ENCODE results near the gene CARD16.
"Not testable (repeated sequence)": the region's sequence is repeated elsewhere in the genome, so short reads cannot be mapped to it uniquely, and the experiment has no call there.

Gene CARD16

DNA sequence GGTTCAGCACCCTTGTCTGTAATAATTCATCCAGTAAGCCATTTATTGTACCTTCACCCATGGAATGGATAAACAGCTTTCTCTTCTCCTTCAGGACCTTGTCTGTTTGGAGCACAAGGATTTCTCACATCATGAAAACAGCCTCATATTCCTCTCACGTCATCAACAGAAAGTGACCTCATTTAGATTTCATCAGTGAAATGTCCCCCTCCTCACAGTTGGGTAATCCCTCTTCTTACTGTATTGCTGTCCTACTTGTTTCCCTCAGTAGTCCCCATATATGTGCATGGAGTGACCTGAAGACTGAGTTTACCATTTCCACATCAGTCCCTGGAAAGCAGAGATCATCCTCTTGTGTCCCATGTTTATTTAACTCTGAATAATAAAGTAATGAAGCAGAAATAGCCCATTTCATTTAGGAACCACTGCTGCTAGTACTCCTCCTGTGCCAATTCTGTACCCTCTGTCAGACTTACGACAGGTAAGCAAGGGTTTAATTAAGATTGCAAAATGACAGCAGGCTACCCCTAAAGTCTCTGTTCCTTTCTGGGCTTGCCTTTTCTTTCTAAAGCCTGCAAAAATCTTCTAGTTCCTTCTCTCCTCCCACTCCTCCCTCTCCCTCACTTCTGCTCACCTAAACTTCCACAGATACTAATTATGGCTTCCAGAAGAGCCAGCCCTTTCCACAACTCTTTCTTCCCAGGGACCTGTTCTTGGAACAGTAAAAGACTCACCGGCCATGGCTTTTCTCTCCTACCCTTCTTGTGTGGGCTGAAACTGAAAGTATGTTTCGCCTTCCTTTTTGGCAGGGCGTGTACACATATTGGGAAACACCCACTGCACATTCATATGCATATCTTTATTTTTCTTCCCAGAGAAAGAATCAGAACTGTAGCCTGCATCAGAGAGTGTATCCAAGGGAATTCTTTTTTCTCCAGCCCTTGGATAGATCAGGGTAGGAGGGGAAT lies at the start of gene CARD16:
Gene CARD16, minus strand, starts transcription at position 779 of the 968 bp plus-strand sequence. Its CDS starts 38 bp downstream, at position 741.
- DNase-seq (ENCODE audit: low read depth): peak; percentile 26

- peak; percentile 2 for DNase-seq (ENCODE audit: low read depth)
Measured at GRCh38 chr11:105092256-105093239, 47.4 kb upstream of the CARD16 start.

DNA sequence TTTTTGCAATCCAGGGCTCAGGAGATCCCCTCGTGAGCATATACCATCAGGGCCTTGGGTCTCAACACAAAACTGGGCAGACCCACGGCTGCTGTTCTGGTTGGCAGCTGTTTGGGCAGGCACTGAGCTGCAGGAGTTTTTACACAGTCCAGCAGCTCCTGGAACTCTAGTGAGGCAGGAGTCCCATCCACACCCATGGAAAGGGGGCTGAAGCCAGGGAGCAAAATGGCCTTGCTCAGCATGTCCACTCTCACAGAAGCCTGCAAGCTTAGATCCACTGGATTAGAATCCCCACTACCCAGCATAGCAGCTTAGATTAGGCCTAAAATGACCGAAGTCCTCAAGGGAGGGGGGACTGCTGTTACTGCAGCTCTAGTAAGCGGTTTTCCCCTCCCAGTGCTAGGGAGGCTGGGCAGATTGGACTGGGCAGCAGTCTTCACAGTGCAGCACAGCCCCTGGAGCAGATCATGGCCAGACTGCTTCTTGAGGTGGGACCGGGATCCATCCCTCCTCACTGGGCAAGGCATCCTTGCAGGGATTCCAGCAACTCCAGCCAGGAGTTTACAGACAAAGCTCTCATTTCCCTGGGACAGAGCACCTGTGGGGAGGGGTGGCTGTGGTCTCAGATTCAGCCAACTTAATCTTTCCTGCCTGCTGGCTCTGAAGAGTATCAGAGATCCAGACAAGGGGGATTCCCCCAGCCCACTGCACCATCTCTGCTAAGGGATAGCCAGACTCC lies 36.4 kb upstream of the CARD16 start:
- DNase-seq (ENCODE audit: low read depth): no peak

DNA sequence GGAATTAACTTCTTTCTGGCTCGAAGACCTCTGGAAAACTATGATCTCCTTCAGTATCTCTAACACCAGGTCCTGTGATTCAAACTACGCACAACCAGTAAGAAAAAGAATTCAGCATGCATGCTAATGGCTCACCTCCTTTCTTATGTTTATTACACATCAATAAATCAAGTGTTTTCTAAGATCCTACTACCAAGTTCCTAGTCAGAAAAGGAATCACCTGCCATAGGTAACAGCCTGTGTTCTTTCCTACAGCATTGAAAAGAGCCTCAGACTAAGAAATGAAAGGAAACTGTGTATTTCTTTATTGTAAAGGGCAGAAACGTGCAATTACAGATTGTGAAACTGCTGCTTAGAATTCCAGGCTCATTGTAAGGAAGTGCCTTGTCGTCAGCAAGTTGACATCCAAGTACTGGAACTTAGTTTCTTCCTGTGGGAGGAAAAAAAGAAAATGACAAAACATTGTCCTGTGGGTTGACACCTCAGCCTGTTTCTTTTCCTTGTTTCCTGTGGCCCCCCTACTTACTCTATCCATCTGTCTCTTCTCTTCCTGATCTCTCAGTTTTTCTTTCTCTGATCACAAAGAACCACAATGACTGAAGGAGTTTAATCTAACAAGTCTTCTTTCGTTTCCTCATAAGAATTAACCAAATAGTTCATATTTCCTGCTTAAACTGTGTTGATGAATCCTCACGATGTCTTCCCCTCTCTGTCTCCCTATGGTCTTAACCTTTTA lies 35.2 kb upstream of the CARD16 start:
- not testable (repeated sequence) for DNase-seq (ENCODE audit: low read depth)

DNA sequence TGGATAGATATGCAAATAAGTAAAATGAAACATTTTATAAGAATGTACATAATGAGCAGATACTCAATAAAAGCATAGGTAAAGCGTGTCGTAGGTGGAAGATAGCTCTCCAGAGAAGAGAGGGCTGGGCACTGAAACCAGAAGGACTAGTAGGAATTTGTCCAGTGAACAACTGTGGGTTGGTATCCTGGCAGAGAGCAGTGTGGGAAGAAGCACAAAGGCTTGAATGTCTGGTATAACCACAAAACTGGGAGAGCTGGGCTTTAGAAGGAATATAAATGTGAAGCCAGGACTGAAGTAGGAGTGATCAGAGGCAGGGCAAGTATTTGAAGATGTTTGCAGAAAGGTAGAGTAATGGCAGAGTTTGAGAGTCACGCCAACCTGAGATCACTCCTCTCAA lies 33.1 kb upstream of the CARD16 start:
- DNase-seq (ENCODE audit: low read depth): no peak

GRCh38 chr11:105077141-105077790 lies 32.1 kb upstream of the CARD16 start:
- DNase-seq (ENCODE audit: low read depth): not testable (repeated sequence)

DNA sequence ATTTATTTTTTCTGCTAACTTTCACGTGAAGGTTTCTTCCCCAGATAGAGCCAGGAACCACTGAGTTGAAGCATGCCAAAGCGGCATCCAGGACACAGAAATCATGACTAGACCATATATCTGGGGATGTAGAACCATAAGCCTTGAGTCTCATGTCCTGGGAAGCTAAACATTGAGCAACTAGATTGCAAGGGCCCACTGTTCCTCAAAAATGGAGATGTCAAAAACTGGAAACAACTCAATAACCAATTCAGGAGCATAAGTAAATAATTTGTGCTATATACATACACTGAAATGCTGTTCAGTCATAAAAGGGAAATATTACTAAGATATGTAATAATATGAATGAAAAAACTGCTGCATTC lies 29.0 kb upstream of the CARD16 start:
- no peak for DNase-seq (ENCODE audit: low read depth)

DNA sequence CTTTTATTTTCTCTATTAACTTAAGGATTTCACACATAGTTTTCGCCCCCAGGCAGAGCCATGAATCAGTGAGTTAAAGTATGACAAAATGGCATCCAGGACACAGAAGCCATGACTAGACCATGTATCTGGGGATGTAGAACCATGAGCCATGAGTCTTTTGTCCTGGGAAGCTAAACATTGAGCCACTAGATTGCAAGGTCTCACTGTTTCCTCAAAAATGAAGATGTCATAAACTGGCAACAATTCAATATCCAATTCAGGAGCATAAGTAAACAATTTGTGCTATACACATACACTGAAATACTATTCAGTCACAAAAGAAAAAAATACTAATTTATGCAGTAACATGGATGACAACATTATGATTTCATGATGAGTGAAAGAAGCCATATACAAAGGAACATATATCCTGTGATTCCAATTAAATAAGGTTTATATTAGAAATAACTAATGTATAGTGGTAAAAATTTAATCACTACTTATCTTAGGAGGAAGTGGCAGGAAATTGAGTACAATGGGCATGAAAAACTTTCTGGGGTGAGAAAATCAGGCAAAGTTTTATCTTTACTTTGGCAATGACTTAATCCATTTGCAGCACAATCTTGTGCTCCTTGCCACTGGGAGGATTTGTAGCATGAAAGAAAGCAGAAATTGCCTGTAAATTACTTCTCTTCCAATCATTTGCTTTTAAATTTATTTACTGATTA lies 28.5 kb upstream of the CARD16 start:
- DNase-seq (ENCODE audit: low read depth): no peak

DNA sequence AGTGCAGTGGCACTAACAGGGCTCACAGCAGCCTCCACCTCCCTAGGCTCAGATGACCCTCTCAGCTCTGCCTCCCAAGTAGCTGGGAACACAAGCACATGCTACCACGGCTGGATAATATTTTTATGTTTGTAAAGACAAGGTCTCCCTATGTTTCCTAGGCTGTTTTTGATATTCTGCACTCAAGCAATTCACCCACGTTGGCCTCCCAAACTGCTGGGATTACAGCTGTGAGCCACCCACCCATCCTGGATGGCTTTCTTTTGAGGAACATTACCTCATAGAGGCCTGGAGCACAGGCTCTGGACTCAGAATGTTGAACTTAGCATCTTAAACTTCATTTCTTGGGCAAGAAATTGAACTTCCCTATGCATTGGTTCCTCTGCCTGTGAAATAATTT lies 26.9 kb upstream of the CARD16 start:
- not testable (repeated sequence) for DNase-seq (ENCODE audit: low read depth)

- DNase-seq (ENCODE audit: low read depth): no peak
Measured at GRCh38 chr11:105071089-105071732, 26.1 kb upstream of the CARD16 start.

- no peak for DNase-seq (ENCODE audit: low read depth)
Measured at GRCh38 chr11:105070306-105070705, 25.2 kb upstream of the CARD16 start.

GRCh38 chr11:105069749-105070148 lies 24.6 kb upstream of the CARD16 start:
- DNase-seq (ENCODE audit: low read depth): not testable (repeated sequence)

GRCh38 chr11:105063245-105063941 lies 18.3 kb upstream of the CARD16 start:
- not testable (repeated sequence) for DNase-seq (ENCODE audit: low read depth)

DNA sequence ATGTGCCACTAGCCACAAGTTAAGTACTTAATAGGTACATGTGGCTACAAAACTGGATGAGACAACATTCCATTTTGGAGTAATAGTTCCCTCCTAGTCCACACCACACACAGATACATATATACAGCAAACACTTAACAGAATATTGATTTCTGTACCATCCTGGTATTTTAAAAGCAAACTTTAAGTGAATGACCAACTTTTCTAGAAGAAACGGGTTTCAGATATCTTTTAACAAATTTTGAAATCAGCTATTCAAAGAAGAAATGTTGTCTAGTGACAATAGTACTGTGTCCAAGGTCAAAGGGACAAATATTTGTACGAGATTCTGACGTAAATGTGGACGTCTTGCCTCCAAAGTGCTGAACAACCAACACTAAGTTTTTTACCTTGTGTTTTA lies 12.3 kb upstream of the CARD16 start:
- no peak for DNase-seq (ENCODE audit: low read depth)

DNA sequence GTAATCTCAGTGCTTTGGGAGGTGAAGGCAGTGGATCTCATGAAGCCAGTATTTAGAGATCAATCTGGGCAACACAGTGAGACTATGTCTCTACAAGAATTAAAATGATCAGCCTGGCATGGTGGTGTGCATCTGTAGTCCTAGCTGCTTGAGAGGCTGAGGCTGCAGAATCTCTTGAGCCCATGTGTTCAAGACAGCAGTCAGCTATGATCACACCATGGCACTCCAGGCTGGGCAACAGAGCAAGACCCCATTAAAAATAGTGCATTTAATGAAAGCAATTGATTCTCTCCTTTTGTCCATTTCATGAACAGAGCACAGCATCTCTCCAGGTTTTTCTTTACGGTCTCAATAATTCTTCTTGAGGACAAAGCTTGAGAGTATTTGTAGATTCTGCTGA lies 11.3 kb upstream of the CARD16 start:
- no peak for DNase-seq (ENCODE audit: low read depth)

GRCh38 chr11:105054723-105055493 lies 9.8 kb upstream of the CARD16 start:
- DNase-seq (ENCODE audit: low read depth): no peak

- DNase-seq (ENCODE audit: low read depth): no peak
Measured at GRCh38 chr11:105052487-105052886, 7.4 kb upstream of the CARD16 start.

DNA sequence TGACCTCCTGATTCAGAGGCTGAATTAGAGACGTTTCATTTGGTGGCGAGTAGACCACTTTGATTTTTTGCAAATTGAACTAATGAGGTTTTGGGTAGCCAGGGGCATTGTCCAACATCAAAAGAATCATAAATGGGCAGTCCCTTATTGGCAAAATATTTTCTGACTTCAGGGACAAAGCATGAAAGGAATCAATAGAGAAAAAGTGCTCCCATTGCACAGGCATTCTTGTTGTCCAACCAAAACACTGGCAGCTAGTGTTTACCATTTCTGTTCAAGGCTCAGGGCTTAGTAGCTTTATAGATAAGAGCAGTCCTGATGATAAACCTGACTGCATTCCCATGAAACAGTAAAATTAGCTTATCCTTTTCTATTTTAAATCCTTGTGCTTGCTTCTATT lies 6.4 kb upstream of the CARD16 start:
- no peak for DNase-seq (ENCODE audit: low read depth)
